Measurements from ENCODE around the gene TRRAP.

Gene TRRAP

DNA sequence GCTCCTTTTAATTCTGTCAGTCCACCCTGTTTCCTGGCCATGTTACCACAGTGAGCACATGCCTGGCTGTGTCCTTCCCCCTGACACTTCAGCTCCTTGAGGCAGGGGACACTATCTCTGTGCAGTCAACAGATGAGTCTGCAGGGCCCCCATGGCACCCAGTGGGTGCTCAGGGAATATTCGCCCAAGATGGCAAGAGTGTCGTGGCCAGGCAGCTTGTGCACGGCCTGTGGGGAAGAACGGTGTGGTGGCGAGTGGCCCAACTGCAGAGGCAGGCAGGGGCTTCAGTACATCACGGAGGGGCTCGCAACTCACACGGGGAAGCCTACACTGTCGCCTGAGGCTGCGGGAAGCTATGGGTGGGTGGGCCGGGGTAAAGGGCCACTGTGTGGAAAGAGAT lies 91.1 kb downstream of the TRRAP start:
- TF ChIP-seq, protein P1, sequence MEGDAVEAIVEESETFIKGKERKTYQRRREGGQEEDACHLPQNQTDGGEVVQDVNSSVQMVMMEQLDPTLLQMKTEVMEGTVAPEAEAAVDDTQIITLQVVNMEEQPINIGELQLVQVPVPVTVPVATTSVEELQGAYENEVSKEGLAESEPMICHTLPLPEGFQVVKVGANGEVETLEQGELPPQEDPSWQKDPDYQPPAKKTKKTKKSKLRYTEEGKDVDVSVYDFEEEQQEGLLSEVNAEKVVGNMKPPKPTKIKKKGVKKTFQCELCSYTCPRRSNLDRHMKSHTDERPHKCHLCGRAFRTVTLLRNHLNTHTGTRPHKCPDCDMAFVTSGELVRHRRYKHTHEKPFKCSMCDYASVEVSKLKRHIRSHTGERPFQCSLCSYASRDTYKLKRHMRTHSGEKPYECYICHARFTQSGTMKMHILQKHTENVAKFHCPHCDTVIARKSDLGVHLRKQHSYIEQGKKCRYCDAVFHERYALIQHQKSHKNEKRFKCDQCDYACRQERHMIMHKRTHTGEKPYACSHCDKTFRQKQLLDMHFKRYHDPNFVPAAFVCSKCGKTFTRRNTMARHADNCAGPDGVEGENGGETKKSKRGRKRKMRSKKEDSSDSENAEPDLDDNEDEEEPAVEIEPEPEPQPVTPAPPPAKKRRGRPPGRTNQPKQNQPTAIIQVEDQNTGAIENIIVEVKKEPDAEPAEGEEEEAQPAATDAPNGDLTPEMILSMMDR (IDR thresholded peaks at IDR 0.05; ENCODE audit: control insufficient read depth, extremely low read depth, insufficient read depth): no peak
- no peak for DNase-seq (ENCODE audit: low read depth)
- H3K4me3 ChIP-seq (ENCODE audit: low read depth, low read length): no peak overlapping the region

DNA sequence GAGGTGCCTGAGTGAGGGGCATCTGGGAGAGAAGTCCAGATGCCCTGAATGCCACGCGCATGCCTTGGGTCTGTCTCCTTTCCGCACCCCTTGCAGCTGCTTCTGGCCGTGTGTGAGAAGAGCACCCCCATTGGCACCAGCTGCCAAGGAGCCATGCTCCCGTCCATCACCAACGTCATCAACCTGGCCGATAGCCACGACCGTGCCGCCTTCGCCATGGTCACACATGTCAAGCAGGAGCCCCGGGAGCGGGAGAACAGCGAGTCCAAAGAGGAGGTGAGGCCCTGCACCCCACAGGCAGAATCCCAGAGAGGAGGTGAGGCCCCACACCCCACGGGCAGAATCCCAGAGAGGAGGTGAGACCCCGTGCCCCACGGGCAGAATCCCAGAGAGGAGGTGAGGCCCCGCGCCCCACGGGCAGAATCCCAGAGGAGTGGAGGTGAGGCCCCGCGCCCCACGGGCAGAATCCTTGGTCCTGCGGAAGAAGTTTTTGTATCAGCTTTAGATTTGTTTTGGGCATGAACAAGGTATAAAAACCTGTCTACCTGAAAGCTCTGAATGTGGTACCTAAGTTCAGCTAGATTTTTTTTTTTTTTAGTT lies 91.8 kb downstream of the TRRAP start:
- no peak overlapping the region for H3K4me3 ChIP-seq (ENCODE audit: low read depth, low read length)
- TF ChIP-seq, protein P1 (IDR thresholded peaks at IDR 0.05; ENCODE audit: control insufficient read depth, extremely low read depth, insufficient read depth): no peak
- DNase-seq (ENCODE audit: low read depth): no peak

DNA sequence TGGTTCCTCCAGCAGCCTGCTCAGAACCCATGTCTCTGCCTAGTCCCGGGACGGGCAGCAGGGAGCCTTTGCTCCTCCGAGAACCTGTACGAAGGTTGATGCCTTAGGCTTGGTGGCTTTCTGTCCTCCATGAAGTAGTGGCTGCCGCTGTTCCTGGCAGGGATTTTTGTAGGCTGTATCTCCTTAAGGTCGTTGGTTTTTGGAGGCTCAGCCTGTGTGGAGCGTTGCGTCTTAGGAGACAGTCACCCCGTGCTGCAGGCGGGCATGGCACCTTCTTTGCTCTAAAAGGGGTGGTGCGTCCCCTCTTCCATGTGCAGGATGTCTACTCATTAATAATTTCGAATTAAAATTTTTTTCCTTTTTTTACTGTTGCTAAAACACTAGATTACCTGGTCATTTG lies 92.5 kb downstream of the TRRAP start:
- no peak overlapping the region for H3K4me3 ChIP-seq (ENCODE audit: low read depth, low read length)
- TF ChIP-seq, protein P1 (IDR thresholded peaks at IDR 0.05; ENCODE audit: control insufficient read depth, extremely low read depth, insufficient read depth): no peak
- no peak for DNase-seq (ENCODE audit: low read depth)

DNA sequence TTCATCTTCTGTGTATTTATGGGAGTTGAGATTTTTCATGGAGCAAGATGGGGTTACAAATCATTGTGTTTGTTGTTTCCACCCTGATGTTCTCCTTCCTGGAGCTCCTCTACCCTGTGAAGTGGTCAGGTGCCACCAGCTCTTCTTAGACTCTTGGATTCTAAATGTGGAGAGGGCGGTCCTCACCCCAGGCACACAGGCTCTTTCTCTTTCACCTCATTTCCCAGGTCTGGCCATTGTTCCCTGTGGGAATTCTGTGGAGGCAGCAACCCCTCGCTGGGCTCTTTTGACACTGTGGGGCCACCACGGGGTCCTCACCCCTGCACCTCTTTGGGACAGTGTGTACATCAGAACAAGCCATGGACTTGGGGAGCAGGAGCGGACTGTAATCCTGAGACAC lies 95.9 kb downstream of the TRRAP start:
- TF ChIP-seq, protein P1 (IDR thresholded peaks at IDR 0.05; ENCODE audit: control insufficient read depth, extremely low read depth, insufficient read depth): no peak
- no peak for DNase-seq (ENCODE audit: low read depth)
- no peak overlapping the region for H3K4me3 ChIP-seq (ENCODE audit: low read depth, low read length)

DNA sequence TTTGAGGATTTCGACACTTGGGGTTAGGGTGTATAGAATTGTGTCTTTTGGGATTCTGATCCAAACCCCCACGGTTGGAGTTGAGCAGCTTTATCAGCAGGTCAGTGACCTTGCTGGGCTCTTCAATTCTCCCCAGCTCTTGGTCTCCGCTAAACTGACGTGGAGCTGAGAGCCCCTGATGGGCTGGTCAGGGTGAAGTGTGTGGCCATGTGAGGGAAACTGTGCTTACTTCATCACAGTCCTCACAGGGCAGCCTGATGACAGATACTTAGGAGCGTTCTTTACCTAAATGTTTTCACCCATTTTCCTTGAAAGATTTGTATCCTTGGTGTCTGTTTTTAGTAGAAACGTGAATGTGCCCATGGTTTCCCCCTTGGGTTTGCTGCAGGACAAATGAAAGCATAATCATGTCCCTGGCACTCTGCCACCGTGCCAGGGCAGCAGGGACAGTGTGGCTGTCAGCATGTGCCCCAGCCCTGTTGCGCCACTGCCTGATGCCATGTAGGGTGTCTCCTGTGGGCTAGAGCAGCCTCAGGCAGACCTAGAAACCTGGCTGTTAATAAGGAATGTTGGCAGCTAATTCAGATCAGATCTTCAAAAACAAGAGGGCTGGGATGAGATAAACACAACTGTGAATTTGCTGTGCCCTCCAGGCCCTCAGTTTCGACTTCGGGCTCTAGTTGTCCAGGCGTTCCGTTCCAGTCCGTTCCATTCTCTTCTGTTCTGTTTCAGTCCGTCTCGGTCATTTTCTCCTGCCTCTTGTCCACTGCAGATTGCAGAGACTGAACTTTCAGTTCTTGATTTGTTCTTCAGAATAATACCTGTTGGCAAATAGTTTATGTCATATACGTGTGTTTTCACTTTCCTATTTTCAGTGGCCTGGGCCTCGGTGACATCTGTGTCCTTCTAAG lies 96.8 kb downstream of the TRRAP start:
- TF ChIP-seq, protein P1 (IDR thresholded peaks at IDR 0.05; ENCODE audit: control insufficient read depth, extremely low read depth, insufficient read depth): no peak
- no peak for DNase-seq (ENCODE audit: low read depth)
- no peak overlapping the region for H3K4me3 ChIP-seq (ENCODE audit: low read depth, low read length)

DNA sequence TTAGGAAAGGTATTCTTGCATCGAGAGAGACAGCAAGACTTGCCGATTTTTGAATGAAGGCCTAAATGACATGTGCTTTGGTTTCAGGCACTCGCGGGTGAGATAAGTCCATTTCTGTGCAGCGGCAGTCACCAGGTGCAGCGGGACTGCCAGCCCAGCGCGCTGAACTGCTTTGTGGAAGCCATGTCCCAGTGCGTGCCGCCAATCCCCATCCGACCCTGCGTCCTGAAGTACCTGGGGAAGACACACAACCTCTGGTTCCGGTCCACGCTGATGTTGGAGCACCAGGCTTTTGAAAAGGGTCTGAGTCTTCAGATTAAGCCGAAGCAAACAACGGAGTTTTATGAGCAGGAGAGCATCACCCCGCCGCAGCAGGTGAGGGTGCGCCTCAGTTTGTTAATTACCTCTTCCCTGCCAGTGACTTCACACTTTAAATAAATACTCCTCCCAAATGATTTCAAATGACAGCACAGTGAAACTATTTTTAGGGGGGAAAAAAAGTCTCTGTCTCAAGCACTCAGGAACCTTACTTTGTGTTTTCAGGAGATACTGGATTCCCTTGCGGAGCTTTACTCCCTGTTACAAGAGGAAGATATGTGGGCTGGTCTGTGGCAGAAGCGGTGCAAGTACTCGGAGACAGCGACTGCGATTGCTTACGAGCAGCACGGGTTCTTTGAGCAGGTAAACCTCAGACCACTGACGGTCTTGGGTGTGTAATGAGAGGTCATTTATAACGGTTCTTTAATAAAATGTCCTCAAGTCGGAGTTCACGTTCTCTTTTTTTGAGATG lies 98.3 kb downstream of the TRRAP start:
- no peak overlapping the region for H3K4me3 ChIP-seq (ENCODE audit: low read depth, low read length)
- no peak for DNase-seq (ENCODE audit: low read depth)
- TF ChIP-seq, protein P1 (IDR thresholded peaks at IDR 0.05; ENCODE audit: control insufficient read depth, extremely low read depth, insufficient read depth): no peak

Measured in LNCaP clone FGC (cell line).